Measurements from ENCODE around the gene NUP58.
"Not testable (repeated sequence)": the region's sequence is repeated elsewhere in the genome, so short reads cannot be mapped to it uniquely, and the experiment has no call there.

NUP58 gene

GRCh38 chr13:25300861-25301346 lies 521 bp upstream of the NUP58 start:
- peak in 38 of 56 donors; percentile 12 to 78 (median 50) for DNase-seq

- no peak for DNase-seq
Observed at GRCh38 chr13:25302121-25302520, 696 bp downstream of the NUP58 start.

GRCh38 chr13:25306671-25307464 lies 5.4 kb downstream of the NUP58 start:
- no peak for DNase-seq

- DNase-seq, result no peak
Observed at GRCh38 chr13:25310891-25311290, 9.5 kb downstream of the NUP58 start.

- DNase-seq, result not testable (repeated sequence)
Observed at GRCh38 chr13:25318946-25319345, 17.5 kb downstream of the NUP58 start.

GRCh38 chr13:25319771-25320170 lies 18.3 kb downstream of the NUP58 start:
- no peak for DNase-seq

- no peak for DNase-seq
Observed at GRCh38 chr13:25324100-25324499, 22.7 kb downstream of the NUP58 start.

- DNase-seq, result no peak
Observed at GRCh38 chr13:25329706-25330105, 28.3 kb downstream of the NUP58 start.

GRCh38 chr13:25330541-25330940 lies 29.1 kb downstream of the NUP58 start:
- DNase-seq, result no peak

- DNase-seq, result no peak
Observed at GRCh38 chr13:25335856-25336255, 34.4 kb downstream of the NUP58 start.

GRCh38 chr13:25345576-25345975 lies 44.2 kb downstream of the NUP58 start:
- DNase-seq, result no peak

- no peak for DNase-seq
Observed at GRCh38 chr13:25347151-25347550, 45.7 kb downstream of the NUP58 start.

GRCh38 chr13:25351404-25351803 lies 50.0 kb downstream of the NUP58 start:
- no peak for DNase-seq

- DNase-seq, result no peak
Observed at GRCh38 chr13:25352230-25352629, 50.8 kb downstream of the NUP58 start.

- DNase-seq, result no peak
Observed at GRCh38 chr13:25352806-25353205, 51.4 kb downstream of the NUP58 start.

- no peak for DNase-seq
Observed at GRCh38 chr13:25353344-25353743, 51.9 kb downstream of the NUP58 start.

- DNase-seq, result no peak
Observed at GRCh38 chr13:25354377-25354776, 53.0 kb downstream of the NUP58 start.

GRCh38 chr13:25360443-25360842 lies 59.0 kb downstream of the NUP58 start:
- DNase-seq, result not testable (repeated sequence)

GRCh38 chr13:25365720-25366235 lies 64.4 kb downstream of the NUP58 start:
- no peak for DNase-seq

- no peak for DNase-seq
Observed at GRCh38 chr13:25371158-25371874, 69.9 kb downstream of the NUP58 start.

GRCh38 chr13:25371875-25372283 lies 70.5 kb downstream of the NUP58 start, which contains the start of gene ATP8A2:
TSS of gene ATP8A2 (plus strand) at chr13:25371974. CDS start at chr13:25372213, 239 bp downstream.
- peak in 1 of 56 donors; percentile 46 for DNase-seq

All from amygdala (tissue), 56 donors.